K562 (cell line): ENCODE measurements around the gene OSBPL3. TPM values are rescaled to one million over a fixed set of nuclear protein-coding genes. Genes with fewer than 3 reads are reported as not detected.

Experiments
- ATAC-seq: fragments of 200-7000 bp; cut with Tn5 transposase; 3 replicates; pipeline ENCODE4 v1.9.1; 2020; ENCODE audit warnings: moderate library complexity
- BruUV-seq: library from RNA; stranded (reverse); fragments of 400-500 nt; replicated peaks from 2 replicates; lab custom pipeline; 2021; lab: Mats Ljungman, UMichigan
- CTCF ChIA-PET: fragments of 300-600 bp; formaldehyde crosslinking; extraction: SDS; loops from one replicate; lab custom pipeline; 2021; ENCODE audit warnings: low intra/inter-chr PET ratio; lab: Yijun Ruan, JAX
- POLR2A ChIA-PET: fragments of 300-600, 350-650 bp; sonication (Branson Sonifier 250); formaldehyde crosslinking; extraction: SDS; loops from one replicate; lab custom pipeline; 2021; ENCODE audit warnings: antibody characterized with exemption, inconsistent platforms; lab: Yijun Ruan, JAX
- DNase-seq, 4 experiments: peaks; one replicate each; pipeline versions ENCODE4 v3.0.0 to v3.0.0-alpha.2; 2011 to 2018; ENCODE audit warnings: low spot score in 3 of 4, mixed read lengths in 3 of 4; ENCODE audit errors: extremely low read depth in 1 of 4
- FAIRE-seq: peaks from 2 replicates; lab custom pipeline; 2011; peaks lifted over from hg19 to GRCh38; lab: Jason Lieb, UNC
- H2AFZ ChIP-seq: 2 replicates; pipeline ENCODE4 v1.6.0; 2011; ENCODE audit warnings: low read depth, low read length, control low read depth, inconsistent platforms
- H3K27ac ChIP-seq: fragments of 200-600 bp; 3 replicates; pipeline ENCODE4 v1.8.0; 2011; ENCODE audit warnings: low read depth, mild to moderate bottlenecking, control low read depth, inconsistent platforms, low read length, moderate library complexity, mixed read lengths; ENCODE audit errors: extremely low read depth
- H3K27me3 ChIP-seq, 2 experiments: fragments of 300-600 bp in 1 of 2; 2 replicates in 1 of 2; 3 replicates in 1 of 2; pipeline versions ENCODE4 v1.6.0 to v1.8.0; 2011; ENCODE audit warnings: inconsistent platforms in 2 of 2, low read length in 2 of 2, mild to moderate bottlenecking in 1 of 2, mixed read lengths in 1 of 2, moderate library complexity in 1 of 2; ENCODE audit not compliant: control insufficient read depth in 2 of 2, insufficient read depth in 2 of 2
- H3K36me3 ChIP-seq: fragments of 300-600 bp; 3 replicates; pipeline ENCODE4 v1.8.0; 2011; ENCODE audit warnings: mild to moderate bottlenecking, low read length, inconsistent platforms; ENCODE audit not compliant: control insufficient read depth, insufficient read depth
- H3K4me1 ChIP-seq, 2 experiments: fragments of 200-600 bp in 1 of 2; replicated peaks in 1 of 2; 2 replicates in 1 of 2; 3 replicates in 1 of 2; pipeline versions ENCODE4 v1.5.1 to v1.8.0; 2011; ENCODE audit warnings: inconsistent platforms in 2 of 2, low read length in 2 of 2, mild to moderate bottlenecking in 1 of 2, mixed read lengths in 1 of 2, moderate library complexity in 1 of 2; ENCODE audit not compliant: control insufficient read depth in 2 of 2, insufficient read depth in 2 of 2
- H3K4me2 ChIP-seq: 2 replicates; pipeline ENCODE4 v1.6.1; 2011; ENCODE audit warnings: low read length, control low read depth, inconsistent platforms, mixed read lengths; ENCODE audit not compliant: insufficient read depth
- H3K4me3 ChIP-seq: fragments of 200-600 bp; sonication (generic), shearing (Covaris generic); 2 replicates; pipeline ENCODE4 v1.5.1; 2016; ENCODE audit warnings: control low read depth, inconsistent platforms
- H3K79me2 ChIP-seq: fragments of 200-600 bp; 3 replicates; pipeline ENCODE4 v1.8.0; 2011; ENCODE audit warnings: low read length, inconsistent platforms; ENCODE audit not compliant: control insufficient read depth, insufficient read depth
- H3K9ac ChIP-seq, 2 experiments: 2 replicates each; pipeline versions ENCODE4 v1.6.0 to v1.6.1; 2011; ENCODE audit warnings: low read depth in 2 of 2, low read length in 2 of 2, control low read depth in 1 of 2, inconsistent platforms in 1 of 2, mild to moderate bottlenecking in 1 of 2, mixed read lengths in 1 of 2; ENCODE audit not compliant: insufficient read depth in 1 of 2
- H3K9me1 ChIP-seq: one replicate; pipeline ENCODE4 v1.6.0; 2011; ENCODE audit warnings: inconsistent platforms, mild to moderate bottlenecking, low read length, moderate library complexity; ENCODE audit not compliant: control insufficient read depth, insufficient read depth
- H3K9me3 ChIP-seq: replicated peaks from 2 replicates; pipeline ENCODE4 v1.5.1; 2011; ENCODE audit warnings: low read depth, low read length, inconsistent platforms; ENCODE audit not compliant: control insufficient read depth, insufficient read depth
- H4K20me1 ChIP-seq: replicated peaks from 2 replicates; pipeline ENCODE4 v1.6.1; 2011; ENCODE audit warnings: low read length, inconsistent platforms, mixed read lengths; ENCODE audit not compliant: control insufficient read depth, insufficient read depth
- ELF1 ChIP-seq: fragments of 200-800 bp; sonication (Bioruptor generic); IDR thresholded peaks from 2 replicates; pipeline ENCODE4 v1.6.1; 2016; ENCODE audit warnings: missing genetic modification characterization, missing compliant biosample characterization
- ELF2 ChIP-seq: fragments of 250-450 bp; sonication (Bioruptor Pico); IDR thresholded peaks from 2 replicates; pipeline ENCODE4 v1.5.0; 2021; ENCODE audit warnings: mild to moderate bottlenecking
- HDAC3 ChIP-seq: fragments of 450-650 bp; IDR thresholded peaks from 2 replicates; pipeline ENCODE4 v1.6.1; 2018; ENCODE audit warnings: borderline replicate concordance, mild to moderate bottlenecking, moderate library complexity; ENCODE audit not compliant: partially characterized antibody
- JUND ChIP-seq, 2 experiments: IDR thresholded peaks; 2 replicates in 1 of 2; 3 replicates in 1 of 2; pipeline ENCODE4 v1.6.1; 2011; ENCODE audit warnings: borderline replicate concordance in 2 of 2, low read depth in 2 of 2, low read length in 2 of 2, improper control_type of control experiment in 1 of 2, missing biosample characterization in 1 of 2, missing genetic modification characterization in 1 of 2, missing genetic modification reagents in 1 of 2
- LCOR ChIP-seq: sonication (generic); formaldehyde crosslinking; IDR thresholded peaks from 2 replicates; pipeline ENCODE4 v1.8.0; 2022; ENCODE audit warnings: mild to moderate bottlenecking, missing genetic modification reagents
- MECOM ChIP-seq: fragments of 250-450 bp; sonication (Bioruptor Pico); IDR thresholded peaks from 2 replicates; pipeline ENCODE4 v1.8.0; 2022; ENCODE audit warnings: inconsistent platforms
- MEF2D ChIP-seq: conservative IDR thresholded peaks from 2 replicates; pipeline ENCODE4 v1.6.1; 2016; ENCODE audit warnings: low read depth, missing genetic modification characterization, missing compliant biosample characterization
- NCOR1 ChIP-seq: fragments of 450-650 bp; IDR thresholded peaks from 2 replicates; pipeline ENCODE4 v1.6.1; 2016; ENCODE audit warnings: mild to moderate bottlenecking, moderate library complexity
- NEUROD1 ChIP-seq: fragments of 150-350 bp; IDR thresholded peaks from 2 replicates; pipeline ENCODE4 v1.6.1; 2014; ENCODE audit warnings: borderline replicate concordance, low read length, low read depth; ENCODE audit not compliant: partially characterized antibody
- NFATC3 ChIP-seq: fragments of 450-650 bp; IDR thresholded peaks from 2 replicates; pipeline ENCODE4 v1.6.1; 2017; ENCODE audit warnings: mild to moderate bottlenecking
- NFE2L1 ChIP-seq: fragments of 450-650 bp; IDR thresholded peaks from 2 replicates; pipeline ENCODE4 v1.6.1; 2016; ENCODE audit warnings: missing genetic modification characterization, low read depth, mild to moderate bottlenecking, missing compliant biosample characterization, moderate library complexity, borderline replicate concordance
- PTTG1 ChIP-seq: fragments of 450-650 bp; IDR thresholded peaks from 2 replicates; pipeline ENCODE4 v1.6.1; 2016; ENCODE audit warnings: low read depth, mild to moderate bottlenecking, missing genetic modification characterization, missing compliant biosample characterization
- RAD51 ChIP-seq: fragments of 450-650 bp; IDR thresholded peaks from 2 replicates; pipeline ENCODE4 v1.7.1; 2016; ENCODE audit warnings: low read depth, mild to moderate bottlenecking, borderline replicate concordance
- RNF2 ChIP-seq: sonication (generic); IDR thresholded peaks from 2 replicates; pipeline ENCODE4 v1.6.1; 2016
- SPI1 ChIP-seq: IDR thresholded peaks from 2 replicates; pipeline ENCODE4 v1.6.1; 2011; ENCODE audit warnings: low read depth, low read length, control low read depth, borderline replicate concordance
- ZNF316 ChIP-seq: fragments of 450-650 bp; IDR thresholded peaks from 2 replicates; pipeline ENCODE4 v1.6.1; 2016
- WGBS: fragments of 100-300 bp; shearing (Covaris generic); methylation state at CpG from one replicate; pipeline ENCODE4 v1.1.6; 2016; ENCODE audit warnings: low coverage, mixed read lengths; ENCODE audit not compliant: insufficient coverage; ENCODE audit errors: missing lambda C conversion rate; 5-methylcytosine and 5-hydroxymethylcytosine counted together
- in situ Hi-C: fragments of 300-500 bp; cut with MboI; formaldehyde crosslinking; loops from 4 replicates; pipeline ENCODE4 v1.15.0; 2018; ENCODE audit warnings: inconsistent platforms, mixed read lengths
- intact Hi-C: fragments of 100-400 bp; cut with micrococcal nuclease; formaldehyde crosslinking; loops from 2 replicates; pipeline ENCODE4 v1.14.2; 2022
- polyA plus RNA-seq, 8 experiments: library from polyadenylated mRNA; depleted of rRNA in 4 of 8; stranded (reverse) in 5 of 8; unstranded in 3 of 8; fragments of >200 nt; fragmentation: Nextera tagmentation in 2 of 8; fragmentation: Illumina TruSeq in 1 of 8; extraction: Ambion mirVana in 2 of 8; extraction: Trizol in 1 of 8; gene quantifications; 2 replicates each; pipeline versions ENCODE4 v1.2.1 to v1.2.3, GENCODE V29; 2011 to 2014; ENCODE audit warnings: inconsistent platforms in 1 of 8, missing spikeins in 1 of 8
- total RNA-seq, 7 experiments: library from RNA; depleted of rRNA in 6 of 7; stranded (reverse); fragments of >200 nt in 6 of 7; fragmentation: Illumina TruSeq in 2 of 7; extraction: Trizol in 2 of 7; gene quantifications; 2 replicates each; pipeline versions ENCODE4 v1.2.1 to v1.2.3, GENCODE V29; 2011 to 2021; ENCODE audit warnings: low replicate concordance in 1 of 7
- TF ChIP-seq, protein P1 (sequence below): fragments of 250-450 bp; sonication (Bioruptor Pico); IDR thresholded peaks from 2 replicates; pipeline ENCODE4 v1.4.0; 2020; ENCODE audit warnings: mild to moderate bottlenecking, moderate library complexity
- TF ChIP-seq, protein P2 (sequence below), 2 experiments: fragments of 450-650 bp in 1 of 2; sonication (generic) in 1 of 2; formaldehyde crosslinking; conservative IDR thresholded peaks; 2 replicates each; pipeline versions ENCODE4 v1.4.0 to v1.8.1; 2020 to 2022; ENCODE audit warnings: mild to moderate bottlenecking in 1 of 2, missing genetic modification reagents in 1 of 2

OSBPL3 gene
- total and polyA plus RNA-seq, 9 of the 15 experiments (the other 6 are each of a cell fraction or from before 2014, with no cell fraction given), result 4.8 to 37.2 (median 26.5) TPM

DNA sequence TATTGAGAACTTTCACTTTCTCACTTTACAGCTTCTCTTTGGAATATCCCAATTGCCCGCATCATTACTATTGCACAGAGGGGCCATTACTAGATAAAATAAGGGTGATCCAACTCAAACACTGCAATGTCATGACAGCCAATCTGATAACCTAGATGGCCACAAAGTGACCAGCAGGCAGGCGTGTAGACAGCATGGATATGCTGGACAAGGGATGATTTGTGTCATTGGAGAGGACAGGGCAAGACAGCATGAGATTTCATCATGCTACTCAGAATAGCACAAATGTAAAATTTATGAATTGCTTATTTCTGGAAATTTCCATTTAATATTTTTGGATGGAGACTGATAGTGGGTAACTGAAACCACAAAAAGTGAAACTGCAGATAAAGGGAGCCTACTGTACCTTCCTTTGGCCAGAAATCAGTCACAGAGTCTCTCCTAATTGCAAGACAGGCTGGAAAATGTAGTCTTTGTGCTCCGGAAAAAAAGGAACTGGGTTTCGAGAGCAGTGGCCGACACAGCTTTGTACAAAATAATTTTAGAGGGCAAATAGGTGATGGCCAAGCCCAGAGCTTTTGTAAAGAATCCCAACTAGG, 216.6 kb downstream of the OSBPL3 start:
- BruUV-seq, result no TSS peak
- TF ChIP-seq ELF1, result 0 out of 2 replicates have a peak, but pooled peaks have one; percentile 14
- peak; percentile 17 for TF ChIP-seq NEUROD1
- peak; percentile 87 for TF ChIP-seq MECOM (CRISPR knock-in tag)
- TF ChIP-seq NFE2L1 (tag), result 0 out of 2 replicates have a peak, but pooled peaks have one; percentile 10
- TF ChIP-seq RNF2, result peak; percentile 87; the same call in 1 of the 2 replicates
- 0 out of 2 replicates have a peak, but pooled peaks have one; percentile 9 for TF ChIP-seq RAD51
- TF ChIP-seq HDAC3, result peak; percentile 73
- peak; percentile 59; the same call in 1 of the 2 replicates for TF ChIP-seq NFATC3
- TF ChIP-seq, protein P1, sequence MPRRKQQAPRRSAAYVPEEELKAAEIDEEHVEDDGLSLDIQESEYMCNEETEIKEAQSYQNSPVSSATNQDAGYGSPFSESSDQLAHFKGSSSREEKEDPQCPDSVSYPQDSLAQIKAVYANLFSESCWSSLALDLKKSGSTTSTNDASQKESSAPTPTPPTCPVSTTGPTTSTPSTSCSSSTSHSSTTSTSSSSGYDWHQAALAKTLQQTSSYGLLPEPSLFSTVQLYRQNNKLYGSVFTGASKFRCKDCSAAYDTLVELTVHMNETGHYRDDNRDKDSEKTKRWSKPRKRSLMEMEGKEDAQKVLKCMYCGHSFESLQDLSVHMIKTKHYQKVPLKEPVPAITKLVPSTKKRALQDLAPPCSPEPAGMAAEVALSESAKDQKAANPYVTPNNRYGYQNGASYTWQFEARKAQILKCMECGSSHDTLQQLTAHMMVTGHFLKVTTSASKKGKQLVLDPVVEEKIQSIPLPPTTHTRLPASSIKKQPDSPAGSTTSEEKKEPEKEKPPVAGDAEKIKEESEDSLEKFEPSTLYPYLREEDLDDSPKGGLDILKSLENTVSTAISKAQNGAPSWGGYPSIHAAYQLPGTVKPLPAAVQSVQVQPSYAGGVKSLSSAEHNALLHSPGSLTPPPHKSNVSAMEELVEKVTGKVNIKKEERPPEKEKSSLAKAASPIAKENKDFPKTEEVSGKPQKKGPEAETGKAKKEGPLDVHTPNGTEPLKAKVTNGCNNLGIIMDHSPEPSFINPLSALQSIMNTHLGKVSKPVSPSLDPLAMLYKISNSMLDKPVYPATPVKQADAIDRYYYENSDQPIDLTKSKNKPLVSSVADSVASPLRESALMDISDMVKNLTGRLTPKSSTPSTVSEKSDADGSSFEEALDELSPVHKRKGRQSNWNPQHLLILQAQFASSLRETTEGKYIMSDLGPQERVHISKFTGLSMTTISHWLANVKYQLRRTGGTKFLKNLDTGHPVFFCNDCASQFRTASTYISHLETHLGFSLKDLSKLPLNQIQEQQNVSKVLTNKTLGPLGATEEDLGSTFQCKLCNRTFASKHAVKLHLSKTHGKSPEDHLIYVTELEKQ (CRISPR knock-in tag), result 0 out of 2 replicates have a peak, but pooled peaks have one; percentile 15
- peak; percentile 82 for TF ChIP-seq JUND (IDR thresholded peaks at IDR 0.05; ENCODE audit: borderline replicate concordance, low read depth, low read length)
- TF ChIP-seq JUND (tag; IDR thresholded peaks at IDR 0.05; ENCODE audit: borderline replicate concordance, low read depth, low read length), result peak; percentile 1; the same call in 1 of the 3 replicates
- TF ChIP-seq ELF2 (CRISPR knock-in tag), result no peak
- peak; percentile 17; the same call in 1 of the 2 replicates for TF ChIP-seq NCOR1
- TF ChIP-seq LCOR (CRISPR knock-in tag), result peak; percentile 78; the same call in 1 of the 2 replicates
- TF ChIP-seq ZNF316, result peak; percentile 69; the same call in 1 of the 2 replicates
- TF ChIP-seq SPI1, result peak; percentile 90; the same call in 1 of the 2 replicates
- TF ChIP-seq PTTG1 (tag), result no peak
- TF ChIP-seq, protein P2, sequence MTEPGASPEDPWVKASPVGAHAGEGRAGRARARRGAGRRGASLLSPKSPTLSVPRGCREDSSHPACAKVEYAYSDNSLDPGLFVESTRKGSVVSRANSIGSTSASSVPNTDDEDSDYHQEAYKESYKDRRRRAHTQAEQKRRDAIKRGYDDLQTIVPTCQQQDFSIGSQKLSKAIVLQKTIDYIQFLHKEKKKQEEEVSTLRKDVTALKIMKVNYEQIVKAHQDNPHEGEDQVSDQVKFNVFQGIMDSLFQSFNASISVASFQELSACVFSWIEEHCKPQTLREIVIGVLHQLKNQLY (CRISPR knock-in tag; conservative IDR thresholded peaks at IDR 0.05), result no peak
- peak; percentile 98 for TF ChIP-seq MEF2D (tag)

More for the DNA sequence above, 216.6 kb downstream of the OSBPL3 start:
- POLR2A ChIA-PET, result interaction anchor here (0.8 to 3.7 kb wide), 4 partner anchors 9 to 309 kb away, joined by 3 to 20 read pairs (median 4); no protein-coding TSS in a partner anchor
- Histone ChIP-seq H3K9ac (peak overlapping the region in 1 of 2 experiments; percentile 14; a peak in 1 of 4 replicates), H3K4me2 (peak overlapping the region; percentile 66), H3K79me2 (no peaks in the 10 kb centered on the region), H4K20me1 (no peaks in the 10 kb centered on the region), H2AFZ (no peak overlapping the region), H3K36me3 (no peaks in the 10 kb centered on the region), H3K9me1 (no peaks in the 10 kb centered on the region), H3K4me1 (peaks cover 3 to 23% of the 10 kb centered on the region in 2 experiments; a peak in 4 of 5 replicates), H3K4me3 (no peak overlapping the region), H3K27ac (peak overlapping the region; percentile 22; the same call in 1 of the 3 replicates), H3K27me3 (peaks cover 0 to 5% of the 10 kb centered on the region in 2 experiments; a peak in 2 of 5 replicates), H3K9me3 (no peaks in the 10 kb centered on the region)
- 5% methylated on average over 5 of the region's 5 CpGs for WGBS
- peak in 1 of 4 experiments; percentile 59 for DNase-seq
- in situ Hi-C loops, result no loop called here
- ATAC-seq, result peak; percentile 94
- FAIRE-seq, result peak; percentile 37
- intact Hi-C loops, result loop anchor here (2.0 kb wide), 1 partner anchor 15 kb away; no protein-coding TSS in a partner anchor
- CTCF ChIA-PET, result no interaction called here
